Activated CD4-positive, alpha-beta T cell treated with anti-CD3 and anti-CD28 coated beads, Interleukin-2, amount 10 ng/mL, durations not matched to agents 7 days and 5 days (primary cell): ENCODE results near the gene CATSPER3. TPM values are rescaled to one million over a fixed set of nuclear protein-coding genes. Genes with fewer than 3 reads are reported as not detected.
A peak's percentile ranks its signal among the peaks of the same experiment; 100 is the strongest.

Experiments
- CTCF ChIA-PET: fragments of 350-600 bp; sonication (Branson Sonifier 250); formaldehyde crosslinking; loops from one replicate; lab custom pipeline; 2021; ENCODE audit warnings: antibody characterized with exemption; lab: Charles Lee
- POLR2A ChIA-PET: fragments of 350-600 bp; sonication (Branson Sonifier 250); formaldehyde crosslinking; loops from one replicate; lab custom pipeline; 2021; ENCODE audit warnings: antibody characterized with exemption; lab: Charles Lee
- DNase-seq: peaks from one replicate; pipeline ENCODE4 v3.0.0-alpha.2; 2020
- H3K27ac Mint-ChIP-seq: one replicate; pipeline ENCODE4 v1.8.0; 2021; ENCODE audit warnings: mild to moderate bottlenecking, moderate library complexity, mixed read lengths
- H3K27me3 Mint-ChIP-seq: one replicate; pipeline ENCODE4 v1.8.0; 2021; ENCODE audit warnings: mixed read lengths
- H3K36me3 Mint-ChIP-seq: one replicate; pipeline ENCODE4 v1.8.0; 2021; ENCODE audit warnings: low read depth, mixed read lengths
- H3K4me1 Mint-ChIP-seq: one replicate; pipeline ENCODE4 v1.8.0; 2021; ENCODE audit warnings: mixed read lengths
- H3K4me3 Mint-ChIP-seq: one replicate; pipeline ENCODE4 v1.8.0; 2021; ENCODE audit warnings: mild to moderate bottlenecking, moderate library complexity, mixed read lengths
- H3K9me3 Mint-ChIP-seq: one replicate; pipeline ENCODE4 v1.8.0; 2021; ENCODE audit warnings: mixed read lengths
- total RNA-seq, 2 experiments: library from RNA; stranded (reverse); gene quantifications; one replicate each; pipeline ENCODE4 v1.2.3, GENCODE V29; 2021

Gene CATSPER3
- total RNA-seq, 2 experiments from 2014 or later, result 1.2 to 1.4 TPM

- POLR2A ChIA-PET, result no interaction called here
- Mint-ChIP-seq H3K4me1 (peaks cover 37% of the 10 kb centered on the region), H3K9me3 (peaks cover 6% of the 10 kb centered on the region), H3K27ac (no peak overlapping the region), H3K27me3 (peaks cover 77% of the 10 kb centered on the region), H3K4me3 (peak overlapping the region; percentile 37), H3K36me3 (peaks cover 10% of the 10 kb centered on the region)
- CTCF ChIA-PET, result interaction anchor here (1.0 to 1.4 kb wide), 3 partner anchors 9 to 161 kb away, joined by 3 read pairs; no protein-coding TSS in a partner anchor
- DNase-seq, result no peak
These were observed 62.6 kb downstream of the CATSPER3 start for GRCh38 chr5:135030123-135030955.

DNA sequence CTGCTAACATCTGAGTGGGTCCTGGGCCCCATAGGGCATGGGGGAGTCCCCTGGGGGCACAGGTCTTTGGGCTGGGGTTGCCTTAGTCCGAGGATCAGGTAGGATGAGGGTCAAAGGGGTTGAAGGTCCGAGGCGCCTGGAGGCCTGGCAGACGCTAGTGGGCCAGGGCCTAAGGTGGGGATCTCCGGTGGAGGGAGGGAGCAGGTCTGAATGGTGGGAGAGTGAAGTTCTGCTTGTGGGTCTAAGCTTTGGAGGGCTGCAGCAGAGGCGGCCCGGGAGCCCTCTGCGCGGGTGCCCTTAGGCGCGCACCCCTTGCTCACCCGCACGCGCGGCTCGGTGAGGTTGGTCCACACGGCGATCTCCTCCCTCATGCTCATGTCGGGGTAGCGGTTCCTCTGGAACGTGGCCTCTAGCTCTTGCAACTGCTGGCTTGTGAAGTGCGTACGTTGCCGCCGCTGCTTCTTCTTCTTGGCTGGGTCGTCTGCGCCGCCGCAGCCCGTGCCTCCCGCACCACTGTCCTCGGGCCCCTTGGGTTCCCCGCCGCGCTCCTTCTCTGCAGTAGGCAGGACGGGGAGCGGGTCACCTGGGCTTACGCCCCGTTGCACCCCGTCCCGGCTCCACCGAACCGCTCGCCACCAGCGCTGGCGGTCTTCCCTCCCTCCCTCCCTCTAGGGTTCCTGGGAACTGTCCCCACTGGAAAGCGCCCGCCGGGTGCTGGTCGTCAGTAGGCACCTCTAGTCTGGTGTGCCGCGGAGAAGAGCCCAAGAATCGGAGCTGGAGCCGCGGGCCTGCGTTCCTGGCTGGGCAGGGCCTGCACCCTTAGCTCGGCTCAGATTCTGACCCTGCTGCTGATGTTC, 63.5 kb downstream of the CATSPER3 start:
- Mint-ChIP-seq H3K9me3 (peaks cover 6% of the 10 kb centered on the region), H3K27me3 (peaks cover 74% of the 10 kb centered on the region), H3K27ac (no peak overlapping the region), H3K4me3 (peak overlapping the region; percentile 37), H3K4me1 (peaks cover 37% of the 10 kb centered on the region), H3K36me3 (peaks cover 10% of the 10 kb centered on the region)
- ChIA-PET CTCF (interaction anchor here (1.1 to 1.4 kb wide), 3 partner anchors 8 to 160 kb away, joined by 3 read pairs; no protein-coding TSS in a partner anchor), POLR2A (no interaction called here)
- no peak for DNase-seq

DNA sequence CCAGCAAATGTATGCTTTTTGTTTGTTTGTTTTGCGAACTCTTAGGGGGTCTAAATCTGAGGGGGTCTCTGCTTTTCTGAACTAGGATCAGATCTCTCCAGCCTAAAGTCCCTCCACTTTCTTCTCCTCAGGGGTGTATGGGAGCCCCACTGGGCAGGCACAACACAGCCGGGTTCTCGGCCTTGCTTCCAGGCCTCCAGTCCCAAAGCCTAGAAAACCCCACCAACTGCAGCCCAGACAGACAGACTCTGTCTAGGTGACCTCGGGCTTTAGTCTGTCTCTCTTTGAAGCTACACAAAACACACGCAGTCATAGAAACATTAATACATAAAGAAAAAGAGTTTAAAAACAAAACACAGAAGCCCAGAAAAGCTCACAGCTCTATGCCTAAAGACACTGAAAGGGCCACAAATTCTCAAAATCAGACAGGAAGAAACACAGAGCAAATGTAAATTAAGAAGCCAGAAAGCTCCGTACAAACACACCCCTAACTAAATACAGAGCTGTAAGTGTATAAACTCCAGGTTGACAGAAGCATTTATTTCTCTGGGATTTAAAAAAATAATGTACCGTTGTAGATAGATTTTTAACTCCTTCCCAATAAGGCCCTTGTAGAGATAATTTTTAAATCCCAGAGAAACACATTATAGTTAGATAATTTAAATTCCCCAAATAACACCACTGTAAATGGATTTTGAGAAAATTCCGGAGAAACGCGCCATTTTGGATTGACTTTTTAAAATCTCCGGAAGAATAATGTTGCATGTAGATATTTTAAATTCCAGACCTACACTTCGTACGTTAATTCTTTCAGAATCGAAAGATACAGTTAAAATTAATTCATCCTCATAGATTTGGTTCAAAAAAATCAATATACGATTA, 64.3 kb downstream of the CATSPER3 start:
- Mint-ChIP-seq H3K4me3 (peak overlapping the region; percentile 63), H3K9me3 (peaks cover 6% of the 10 kb centered on the region), H3K4me1 (peaks cover 37% of the 10 kb centered on the region), H3K27ac (peak overlapping the region; percentile 5), H3K36me3 (peaks cover 10% of the 10 kb centered on the region), H3K27me3 (peaks cover 76% of the 10 kb centered on the region)
- POLR2A ChIA-PET, result no interaction called here
- CTCF ChIA-PET, result interaction anchor here (0.6 to 1.4 kb wide), 4 partner anchors 9 to 1159 kb away, joined by 3 read pairs; no protein-coding TSS in a partner anchor
- no peak for DNase-seq

- ChIA-PET CTCF (interaction anchor here (0.6 to 1.1 kb wide), 3 partner anchors 8 to 1158 kb away, joined by 3 read pairs; no protein-coding TSS in a partner anchor), POLR2A (no interaction called here)
- Mint-ChIP-seq H3K4me1 (peaks cover 37% of the 10 kb centered on the region), H3K27me3 (peaks cover 76% of the 10 kb centered on the region), H3K9me3 (peaks cover 6% of the 10 kb centered on the region), H3K36me3 (peaks cover 10% of the 10 kb centered on the region), H3K4me3 (peak overlapping the region; percentile 63), H3K27ac (no peak overlapping the region)
- no peak for DNase-seq
These were observed 64.9 kb downstream of the CATSPER3 start for GRCh38 chr5:135032695-135032998.

DNA sequence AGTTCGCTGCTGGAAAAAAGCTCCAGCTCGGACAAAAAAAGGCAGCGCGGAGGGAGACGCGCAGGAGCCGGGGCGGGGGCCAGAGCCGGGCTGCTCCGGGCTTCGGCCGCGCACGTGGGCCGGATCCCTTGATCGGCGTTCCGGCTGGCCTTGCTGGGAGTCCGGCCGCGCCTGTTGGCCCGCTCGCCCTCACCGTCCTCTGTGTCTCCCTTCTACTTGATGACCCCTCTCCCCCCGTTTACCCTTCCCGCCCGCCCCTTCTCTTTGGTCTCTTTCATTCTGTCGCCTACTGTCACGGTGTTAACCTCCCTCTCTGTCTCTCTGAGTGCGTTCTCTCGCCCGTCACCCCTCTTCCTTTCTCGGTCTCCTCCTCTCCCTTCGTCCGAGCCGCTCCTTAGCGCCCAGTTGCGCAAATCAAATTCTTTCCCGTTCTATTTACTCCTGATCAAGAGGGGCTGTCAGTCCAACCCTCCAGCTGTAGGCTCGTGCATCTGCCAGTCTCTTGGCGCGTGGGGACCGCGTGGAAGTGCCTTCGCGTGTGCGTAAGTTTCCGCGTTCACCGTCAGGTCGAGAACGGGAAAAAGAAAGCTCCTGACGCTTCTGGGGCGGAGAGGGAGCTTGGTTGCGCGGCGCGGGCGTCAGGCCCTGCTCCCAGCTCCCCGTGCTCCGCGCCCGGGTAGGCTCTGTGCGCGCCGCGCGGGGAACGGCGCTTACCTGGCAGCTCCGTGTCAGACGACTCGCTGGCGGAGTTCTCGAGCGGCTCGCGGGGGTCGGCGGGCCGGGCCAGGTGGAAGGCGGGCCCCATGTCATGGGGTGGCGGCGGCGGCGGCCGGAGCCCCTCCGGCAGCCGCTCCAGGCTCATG, 65.5 kb downstream of the CATSPER3 start:
- Mint-ChIP-seq H3K9me3 (peaks cover 6% of the 10 kb centered on the region), H3K4me1 (peaks cover 37% of the 10 kb centered on the region), H3K27me3 (peaks cover 81% of the 10 kb centered on the region), H3K36me3 (peaks cover 10% of the 10 kb centered on the region), H3K27ac (peak overlapping the region; percentile 16), H3K4me3 (peak overlapping the region; percentile 59)
- POLR2A ChIA-PET, result interaction anchor here (0.7 kb wide), 1 partner anchor 9 kb away, joined by 3 read pairs; no protein-coding TSS in a partner anchor
- CTCF ChIA-PET, result interaction anchor here (1.0 to 1.1 kb wide), 2 partner anchors 8 to 13 kb away, joined by 3 read pairs; no protein-coding TSS in a partner anchor
- peak; percentile 23 for DNase-seq

DNA sequence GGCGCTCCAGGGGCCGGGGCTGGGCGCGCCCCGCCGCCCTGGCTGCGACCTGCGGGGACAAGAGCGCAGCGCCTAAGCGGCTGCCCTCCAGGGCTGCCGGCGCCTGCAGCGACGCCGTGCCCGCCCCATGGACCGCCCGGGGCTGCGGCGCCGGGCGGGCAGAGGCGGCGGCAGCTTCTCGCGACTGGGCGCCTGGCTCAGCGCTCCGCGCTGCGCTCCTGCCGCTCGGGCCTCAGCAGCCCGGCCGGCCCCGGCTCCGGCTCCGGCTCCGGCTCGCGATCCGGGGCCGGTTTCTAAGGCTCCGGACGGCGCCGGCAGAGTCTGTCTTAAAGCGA, 66.2 kb downstream of the CATSPER3 start, which contains the start of gene PITX1:
Gene PITX1 (minus strand): TSS at position 328 of the 335 bp plus-strand sequence. CDS start 347 bp downstream, outside the sequence.
- H3K36me3 Mint-ChIP-seq, result peaks cover 10% of the 10 kb centered on the region
- H3K9me3 Mint-ChIP-seq, result peaks cover 6% of the 10 kb centered on the region
- peak within 1 kb of the TSS; percentile 69 for H3K4me3 Mint-ChIP-seq
- ChIA-PET POLR2A (interaction anchor here (0.7 kb wide), 1 partner anchor 10 kb away, joined by 3 read pairs; no protein-coding TSS in a partner anchor), CTCF (no interaction called here)
- peaks cover 35% of the 10 kb centered on the region for H3K4me1 Mint-ChIP-seq
- peaks cover 84% of the 10 kb centered on the region for H3K27me3 Mint-ChIP-seq
- DNase-seq, result no peak
- H3K27ac Mint-ChIP-seq, result peak within 1 kb of the TSS; percentile 16

DNA sequence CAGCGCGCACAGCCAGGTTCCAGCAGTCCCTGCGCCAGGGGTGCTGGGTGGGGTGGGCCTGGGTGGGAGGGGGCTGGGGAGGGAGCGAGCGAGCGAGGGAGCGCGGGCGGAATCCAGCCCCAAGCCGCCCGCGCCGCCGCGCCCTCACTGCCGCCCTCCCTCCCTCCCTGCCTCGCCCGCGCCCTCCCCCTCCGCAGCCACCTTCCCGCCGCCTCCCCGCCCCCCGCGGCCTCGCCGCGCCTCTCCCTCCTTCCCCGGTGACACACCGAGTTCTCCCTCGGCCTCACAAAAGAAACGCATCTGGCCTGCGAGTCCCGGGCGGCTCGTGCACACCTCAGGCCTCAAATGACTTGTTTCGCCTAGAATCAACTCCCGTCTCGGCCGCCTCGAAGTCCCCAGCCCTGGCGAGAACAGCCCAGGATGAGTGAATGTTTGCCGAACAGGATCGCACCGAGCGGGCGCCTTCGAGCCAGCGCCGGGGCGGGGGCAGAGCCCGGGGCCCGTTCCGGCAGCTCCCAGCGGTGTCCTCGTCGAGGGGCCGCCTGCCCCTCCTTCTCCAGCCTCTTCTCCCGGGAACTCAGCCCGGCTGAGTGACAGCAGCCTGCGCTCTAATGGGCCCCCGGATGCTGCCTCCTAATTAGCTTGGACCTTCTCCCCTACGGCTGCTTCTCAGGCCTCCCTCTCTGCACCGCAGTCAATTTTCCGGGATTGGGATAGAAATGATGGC, 66.7 kb downstream of the CATSPER3 start:
- Mint-ChIP-seq H3K4me1 (peaks cover 33% of the 10 kb centered on the region), H3K27ac (no peak overlapping the region), H3K4me3 (peak overlapping the region; percentile 69), H3K9me3 (peaks cover 4% of the 10 kb centered on the region), H3K27me3 (peaks cover 80% of the 10 kb centered on the region), H3K36me3 (peaks cover 8% of the 10 kb centered on the region)
- CTCF ChIA-PET, result interaction anchor here (1.6 kb wide), 1 partner anchor 10 kb away, joined by 5 read pairs; no protein-coding TSS in a partner anchor
- DNase-seq, result no peak
- POLR2A ChIA-PET, result no interaction called here

- H3K4me1 Mint-ChIP-seq, result peaks cover 29% of the 10 kb centered on the region
- POLR2A ChIA-PET, result no interaction called here
- H3K4me3 Mint-ChIP-seq, result peak overlapping the region; percentile 54
- peaks cover 75% of the 10 kb centered on the region for H3K27me3 Mint-ChIP-seq
- no peak for DNase-seq
- CTCF ChIA-PET, result interaction anchor here (0.6 to 1.6 kb wide), 3 partner anchors 10 to 600 kb away, joined by 3 to 5 read pairs (median 5); no protein-coding TSS in a partner anchor
- peaks cover 4% of the 10 kb centered on the region for H3K36me3 Mint-ChIP-seq
- no peak overlapping the region for H3K27ac Mint-ChIP-seq
- no peaks in the 10 kb centered on the region for H3K9me3 Mint-ChIP-seq
These were observed 67.4 kb downstream of the CATSPER3 start for GRCh38 chr5:135034963-135035677.

GRCh38 chr5:135035678-135036030, 67.9 kb downstream of the CATSPER3 start:
- CTCF ChIA-PET, result interaction anchor here (0.6 to 1.6 kb wide), 3 partner anchors 9 to 600 kb away, joined by 3 to 5 read pairs (median 5); no protein-coding TSS in a partner anchor
- no peak for DNase-seq
- Mint-ChIP-seq H3K4me3 (no peak overlapping the region), H3K4me1 (peaks cover 24% of the 10 kb centered on the region), H3K36me3 (peaks cover 4% of the 10 kb centered on the region), H3K27me3 (peaks cover 75% of the 10 kb centered on the region), H3K27ac (no peak overlapping the region), H3K9me3 (no peaks in the 10 kb centered on the region)
- POLR2A ChIA-PET, result no interaction called here

DNA sequence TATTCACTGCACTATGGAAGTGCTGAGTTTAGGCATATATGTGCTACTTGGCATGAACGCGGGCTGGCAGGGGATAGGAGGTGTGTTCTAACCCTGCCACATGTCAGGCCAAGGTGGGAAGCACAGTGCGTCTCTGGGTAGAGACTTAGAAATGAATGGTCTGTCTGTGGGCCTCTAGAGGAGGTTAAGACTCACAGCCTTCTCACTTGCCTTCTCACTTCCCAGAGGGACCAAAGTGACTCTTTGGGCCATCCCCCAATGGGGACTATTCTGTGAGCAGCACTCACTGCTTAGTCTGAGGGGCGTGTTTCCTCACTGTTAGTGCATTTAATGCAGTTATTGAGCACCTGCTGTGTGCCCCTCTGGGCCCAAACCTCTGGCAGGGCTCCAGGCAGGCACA, 68.7 kb downstream of the CATSPER3 start:
- Mint-ChIP-seq H3K27me3 (peaks cover 75% of the 10 kb centered on the region), H3K36me3 (peaks cover 4% of the 10 kb centered on the region), H3K4me3 (no peak overlapping the region), H3K9me3 (no peaks in the 10 kb centered on the region), H3K4me1 (peaks cover 19% of the 10 kb centered on the region), H3K27ac (no peak overlapping the region)
- DNase-seq, result no peak
- POLR2A ChIA-PET, result no interaction called here
- CTCF ChIA-PET, result no interaction called here
